GM19328 (cell line): ENCODE results near the gene RPS21.
A peak's percentile ranks its signal among the peaks of the same experiment; 100 is the strongest.

Source experiments
- ATAC-seq: cut with Tn5 transposase; IDR thresholded peaks from one replicate; pipeline ENCODE4 v1.9.1; 2021; ENCODE audit warnings: mild to moderate bottlenecking, moderate library complexity; ENCODE audit not compliant: unreplicated experiment

The RPS21 gene

DNA sequence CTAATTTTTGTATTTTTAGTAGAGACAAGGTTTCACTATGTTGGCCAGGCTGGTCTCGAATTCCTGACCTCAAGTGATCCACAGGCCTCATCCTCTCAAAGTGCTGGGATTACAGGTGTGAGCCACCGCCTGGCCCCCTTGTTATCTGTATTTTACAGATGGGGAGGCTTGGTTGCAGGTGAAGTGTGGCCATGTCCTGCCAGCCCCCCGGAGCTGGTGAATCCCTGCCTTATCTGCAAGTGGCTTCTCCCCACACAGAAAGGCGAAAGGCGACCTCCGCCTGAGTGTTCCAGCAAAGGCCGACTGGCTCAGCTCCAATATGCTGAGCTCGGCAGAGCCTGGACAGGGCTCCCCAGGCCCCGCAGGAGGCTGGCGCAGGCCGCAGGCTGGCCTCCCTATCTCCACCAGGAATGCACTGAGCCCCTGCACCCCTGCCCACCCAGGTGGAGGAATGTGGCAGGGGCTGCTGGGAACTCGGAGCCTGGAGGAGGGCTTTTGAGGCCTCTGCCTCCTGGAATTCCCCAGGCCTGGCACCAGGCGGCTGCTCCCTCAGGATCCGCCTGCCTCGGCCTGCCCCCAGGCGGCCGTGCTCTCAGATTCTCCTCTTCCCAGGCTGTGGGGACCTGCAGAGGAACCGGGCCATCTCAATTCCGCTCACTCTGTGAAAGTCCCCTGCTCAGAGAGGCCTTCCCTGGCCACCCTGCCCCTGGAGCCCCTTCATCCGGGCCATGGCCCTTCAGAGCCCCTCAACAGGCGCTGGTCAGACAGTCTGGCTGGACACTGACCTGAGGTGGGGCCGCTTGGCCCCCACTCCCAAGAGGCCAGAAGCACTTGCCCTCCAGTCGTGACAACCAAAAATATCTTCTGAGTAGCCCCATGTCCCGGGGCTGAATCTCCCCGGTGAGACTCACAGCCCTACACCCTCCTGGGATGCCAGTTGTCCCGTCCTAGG is 10.5 kb upstream of the RPS21 start:
- ATAC-seq = no peak

DNA sequence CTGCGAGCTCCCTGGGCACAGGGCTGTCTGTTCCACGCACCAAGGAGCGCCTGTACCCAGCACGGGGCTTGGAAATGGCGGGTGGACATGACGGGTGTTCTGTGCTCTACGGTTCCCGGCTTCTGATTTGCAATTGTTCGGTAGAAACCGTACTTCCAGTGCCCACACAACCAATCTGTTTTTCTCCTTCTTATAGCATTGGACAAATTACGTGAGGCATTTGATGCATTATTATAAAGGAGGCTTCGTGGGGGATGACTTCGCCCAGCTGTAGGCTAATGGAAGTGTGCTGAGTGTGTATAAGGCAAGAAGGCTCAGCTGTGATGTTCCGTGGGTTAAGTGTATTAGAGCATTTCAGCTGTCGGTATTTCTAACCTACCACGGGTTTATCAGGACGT is 9.8 kb upstream of the RPS21 start:
- ATAC-seq = no peak

DNA sequence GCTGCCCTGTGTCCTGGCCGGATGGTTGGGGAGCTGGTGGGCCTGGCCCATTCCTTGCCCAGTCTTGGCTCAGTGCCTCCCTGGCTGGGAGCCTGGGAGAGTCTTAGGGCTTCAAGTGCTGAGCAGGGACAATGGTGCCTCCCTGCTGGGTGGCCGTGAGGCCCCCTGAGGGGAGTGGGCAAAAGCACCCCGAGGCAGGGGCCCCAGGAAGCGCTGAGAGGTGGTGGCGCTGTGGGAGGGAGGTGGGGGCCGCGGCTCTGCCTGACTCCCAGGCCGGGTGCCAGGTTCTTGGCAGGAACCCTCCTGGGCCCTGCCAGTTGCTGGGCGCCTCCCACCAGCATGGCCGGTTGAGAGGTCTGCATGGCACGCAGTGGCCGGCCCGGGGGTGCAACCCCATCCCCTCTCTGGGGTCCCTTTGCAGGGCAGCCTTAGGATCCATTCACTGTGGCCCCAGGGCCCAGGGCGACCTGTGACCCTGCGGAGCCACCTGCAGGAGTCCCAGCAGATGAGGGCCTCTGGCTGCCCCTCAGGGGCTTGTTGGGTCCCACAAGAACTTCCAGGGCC is 9.2 kb upstream of the RPS21 start:
- ATAC-seq = no peak

DNA sequence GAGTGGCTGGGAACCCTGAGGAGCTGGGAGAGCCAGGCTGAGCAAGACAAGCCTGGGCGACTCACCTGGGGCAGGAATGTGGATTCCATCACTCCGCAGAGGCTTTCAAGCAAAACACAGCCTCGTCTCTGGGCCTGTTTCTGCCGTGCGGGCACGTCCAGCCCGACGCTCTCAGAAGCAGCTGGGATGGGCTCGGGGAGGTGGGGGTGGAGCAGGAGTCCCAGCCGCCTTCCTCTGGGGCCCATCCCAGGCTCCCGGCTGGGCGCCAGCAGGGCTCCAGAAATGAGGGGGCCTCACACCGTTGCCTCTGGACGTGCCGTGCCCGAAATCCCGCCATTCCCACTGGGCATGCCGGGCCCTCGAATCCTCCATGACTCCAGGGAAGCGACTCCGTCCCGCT is 8.7 kb upstream of the RPS21 start:
- ATAC-seq = no peak

DNA sequence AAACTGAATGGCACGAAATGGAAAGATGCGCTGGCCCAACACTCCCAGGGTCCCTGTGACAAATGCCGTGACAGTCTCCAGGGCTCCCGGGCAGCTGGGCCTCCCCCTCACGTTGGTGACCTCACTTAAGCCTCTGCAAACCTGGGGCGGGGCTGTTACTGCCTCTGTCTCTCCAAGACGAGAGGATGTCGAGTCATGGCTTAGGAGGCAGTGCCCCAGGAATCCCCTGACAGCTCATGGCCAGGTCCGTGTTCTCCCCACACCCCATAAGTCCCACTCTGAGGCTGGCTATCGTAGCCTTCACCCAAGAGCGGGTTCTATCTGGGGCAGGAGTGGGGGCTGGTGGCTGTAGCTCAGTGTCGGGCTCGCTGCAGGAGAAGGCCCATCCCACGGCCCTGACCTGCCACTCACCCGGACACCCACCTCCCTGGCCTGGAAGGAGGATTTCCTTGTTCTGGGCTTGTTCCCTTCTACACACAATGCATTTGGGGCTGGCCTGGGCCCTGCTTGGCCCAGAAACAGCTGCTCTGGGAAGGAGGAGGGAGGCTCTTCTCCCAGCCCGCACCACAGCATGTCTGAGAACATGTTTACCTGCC is 5.6 kb upstream of the RPS21 start:
- ATAC-seq = no peak

DNA sequence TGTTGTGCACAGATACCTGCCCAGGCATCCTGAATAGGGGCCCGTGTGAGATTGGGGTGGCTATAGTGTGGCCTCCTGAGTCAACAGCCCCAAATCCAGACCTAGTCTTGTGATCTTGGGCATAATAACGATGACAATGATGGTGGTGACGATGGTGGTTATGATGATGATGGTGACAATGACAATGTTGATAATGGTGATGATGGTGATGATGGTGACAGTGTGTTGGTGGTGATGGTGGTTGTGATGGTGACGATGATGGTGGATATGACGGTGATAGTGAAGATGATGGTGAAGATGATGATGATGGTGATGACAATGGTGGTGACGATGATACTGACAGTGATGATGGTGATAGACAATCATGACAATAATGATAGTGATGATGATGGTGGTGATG is 5.1 kb upstream of the RPS21 start:
- ATAC-seq = no peak

DNA sequence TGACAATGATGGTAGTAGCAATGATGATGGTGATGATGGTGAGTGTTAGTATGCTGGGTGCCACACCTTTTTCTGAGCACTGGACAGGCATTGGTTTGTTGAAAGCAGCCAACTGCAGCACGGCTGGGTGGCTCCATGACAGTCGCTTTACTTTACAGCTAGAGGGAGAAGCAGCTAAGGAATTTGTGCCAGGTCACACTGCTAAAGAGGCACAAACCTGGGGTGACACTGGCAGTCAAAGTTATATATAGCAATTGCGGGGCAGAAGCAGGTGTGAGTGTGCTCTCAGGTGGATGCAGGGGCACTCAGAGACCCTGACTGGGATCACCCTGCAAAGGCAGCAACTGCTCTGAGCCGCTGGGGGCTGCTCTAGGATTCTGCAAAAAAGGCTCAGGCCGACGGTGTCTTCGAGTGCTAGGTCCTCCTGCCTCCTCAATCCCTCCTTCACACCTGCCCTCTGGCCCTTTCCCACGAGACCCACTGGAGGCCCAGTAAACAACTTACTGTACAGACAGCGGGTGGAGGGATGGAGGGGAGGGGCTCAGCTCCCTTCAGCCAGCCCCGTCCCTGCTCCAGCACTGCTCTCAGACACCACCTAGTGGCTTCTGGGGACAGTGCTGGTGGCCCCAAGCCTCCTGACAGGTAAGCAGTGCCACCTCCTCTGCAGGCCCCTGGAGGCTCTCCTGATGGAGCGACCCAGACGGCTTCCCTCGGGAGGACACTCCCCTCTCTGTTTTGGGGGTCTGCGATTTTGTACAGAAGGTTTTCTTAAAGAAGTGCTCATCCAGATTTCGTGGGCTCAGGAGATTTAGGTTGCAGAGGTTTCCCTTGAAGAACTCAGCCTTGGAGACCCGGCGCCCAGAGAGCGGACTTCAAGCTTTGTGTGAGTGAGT is 4.4 kb upstream of the RPS21 start:
- peak; percentile 49 for ATAC-seq

DNA sequence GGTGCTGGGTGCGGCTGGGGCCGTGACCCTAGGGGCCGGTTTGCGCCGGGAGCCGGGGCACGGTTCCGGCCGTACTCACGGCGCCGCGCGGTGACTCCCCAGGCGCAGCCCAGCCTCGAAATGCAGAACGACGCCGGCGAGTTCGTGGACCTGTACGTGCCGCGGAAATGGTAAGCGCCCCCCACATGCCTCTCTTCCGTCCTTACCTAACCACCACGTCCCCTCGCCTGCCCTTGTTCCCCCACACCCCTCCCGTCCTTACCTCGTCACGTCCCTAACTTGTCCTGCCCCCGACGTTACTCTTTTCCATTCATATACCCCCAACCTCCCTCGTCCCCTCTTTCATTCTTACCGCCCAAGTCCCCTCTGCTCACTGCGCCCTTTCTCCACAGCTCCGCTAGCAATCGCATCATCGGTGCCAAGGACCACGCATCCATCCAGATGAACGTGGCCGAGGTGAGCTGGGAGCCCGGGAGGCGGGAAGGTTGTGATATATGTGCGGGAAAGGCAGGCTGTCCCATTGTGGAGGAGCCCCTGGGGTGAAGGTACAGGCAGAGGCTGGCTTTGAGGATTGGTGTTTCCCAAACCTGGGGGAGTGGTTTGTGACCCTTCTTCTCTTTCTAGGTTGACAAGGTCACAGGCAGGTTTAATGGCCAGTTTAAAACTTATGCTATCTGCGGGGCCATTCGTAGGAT is 463 bp downstream of the RPS21 start:
- no peak for ATAC-seq

DNA sequence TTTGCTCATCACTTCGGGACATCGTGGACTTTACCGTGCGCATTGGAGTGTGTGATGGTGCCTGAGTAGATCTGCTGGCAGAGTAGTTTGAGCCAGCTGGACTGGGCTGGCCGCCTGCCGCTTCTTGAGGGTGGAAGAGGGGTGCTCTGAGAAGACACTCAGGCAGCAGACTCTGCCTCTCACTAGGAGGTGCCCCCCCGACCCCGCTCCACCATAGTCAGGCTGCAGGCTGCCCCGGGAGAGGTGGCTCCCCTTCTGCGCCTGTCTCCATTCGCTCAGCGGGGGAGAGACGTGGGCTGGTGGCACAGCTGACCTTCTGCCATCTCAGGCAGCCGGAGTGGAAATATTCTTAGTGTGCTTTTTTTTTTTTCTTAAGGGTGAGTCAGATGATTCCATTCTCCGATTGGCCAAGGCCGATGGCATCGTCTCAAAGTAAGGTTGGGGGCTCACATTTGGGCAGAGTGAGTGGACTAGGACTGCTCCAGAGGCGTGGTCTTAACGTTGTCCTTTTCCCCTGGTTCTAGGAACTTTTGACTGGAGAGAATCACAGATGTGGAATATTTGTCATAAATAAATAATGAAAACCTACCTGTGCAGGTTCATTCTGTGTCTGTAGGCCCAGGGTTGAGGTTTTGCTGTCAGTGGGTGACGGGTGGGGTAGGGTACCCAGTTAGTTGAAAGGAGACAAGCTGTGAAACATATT is 1.2 kb downstream of the RPS21 start:
- ATAC-seq = no peak

DNA sequence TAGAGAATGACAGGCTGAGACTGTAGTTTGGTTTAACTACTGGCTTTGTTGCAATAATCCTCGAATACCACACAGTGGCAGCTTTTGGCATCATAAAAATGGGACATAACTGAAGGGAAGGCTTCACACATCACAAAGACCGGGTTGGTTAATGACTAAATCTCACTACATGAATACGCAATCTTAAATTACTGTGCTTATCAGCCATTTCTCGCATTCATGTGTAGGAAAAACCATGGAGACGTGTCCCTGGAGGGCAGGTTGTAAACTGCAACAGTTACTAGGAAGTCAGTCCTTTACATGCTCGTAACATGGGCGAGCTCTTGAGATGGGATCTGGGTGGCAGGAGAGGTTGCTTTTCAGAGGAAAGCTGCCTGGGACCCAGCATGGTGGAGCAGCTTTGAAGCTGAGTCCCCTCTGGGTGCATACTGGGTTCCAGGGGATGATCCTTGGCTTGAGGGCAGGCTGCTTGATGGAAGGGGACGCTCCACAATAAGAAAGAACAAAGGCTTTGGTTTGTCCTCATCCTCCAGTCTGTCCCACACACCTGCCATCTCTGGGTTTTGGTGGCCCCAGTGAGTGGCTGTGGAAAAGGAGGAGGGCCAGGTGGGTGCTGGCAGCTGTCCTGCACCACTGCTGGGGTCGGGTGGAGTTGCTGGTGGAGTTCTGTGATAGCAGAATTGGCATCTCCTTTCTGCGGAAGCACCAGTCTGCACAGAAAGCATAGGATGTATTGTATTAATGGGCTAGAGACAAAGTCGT is 2.1 kb downstream of the RPS21 start:
- ATAC-seq = no peak

DNA sequence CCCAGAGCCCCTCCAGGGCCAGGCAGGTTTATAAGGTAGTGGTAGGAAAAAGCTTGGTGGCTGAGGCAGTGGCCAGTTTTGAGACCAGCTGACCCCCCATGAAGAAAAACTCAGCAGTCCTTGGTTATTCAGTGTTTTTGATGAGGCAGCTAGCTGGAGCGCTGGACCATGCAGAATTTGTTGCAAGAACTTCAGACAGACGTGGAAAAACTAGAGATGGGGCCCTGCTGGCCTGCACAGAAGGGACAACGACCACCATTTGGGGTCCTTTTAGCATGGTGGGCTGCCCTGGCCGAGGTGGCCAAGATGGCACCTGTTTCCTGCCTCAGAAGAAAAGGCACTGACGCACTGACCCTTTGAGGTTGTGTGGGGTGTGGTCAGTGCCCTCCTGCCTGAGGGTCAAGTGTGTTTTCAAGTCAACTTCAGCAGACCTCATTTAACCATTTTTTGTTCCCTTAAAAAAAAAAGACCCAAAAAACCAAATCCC is 2.7 kb downstream of the RPS21 start:
- no peak for ATAC-seq

DNA sequence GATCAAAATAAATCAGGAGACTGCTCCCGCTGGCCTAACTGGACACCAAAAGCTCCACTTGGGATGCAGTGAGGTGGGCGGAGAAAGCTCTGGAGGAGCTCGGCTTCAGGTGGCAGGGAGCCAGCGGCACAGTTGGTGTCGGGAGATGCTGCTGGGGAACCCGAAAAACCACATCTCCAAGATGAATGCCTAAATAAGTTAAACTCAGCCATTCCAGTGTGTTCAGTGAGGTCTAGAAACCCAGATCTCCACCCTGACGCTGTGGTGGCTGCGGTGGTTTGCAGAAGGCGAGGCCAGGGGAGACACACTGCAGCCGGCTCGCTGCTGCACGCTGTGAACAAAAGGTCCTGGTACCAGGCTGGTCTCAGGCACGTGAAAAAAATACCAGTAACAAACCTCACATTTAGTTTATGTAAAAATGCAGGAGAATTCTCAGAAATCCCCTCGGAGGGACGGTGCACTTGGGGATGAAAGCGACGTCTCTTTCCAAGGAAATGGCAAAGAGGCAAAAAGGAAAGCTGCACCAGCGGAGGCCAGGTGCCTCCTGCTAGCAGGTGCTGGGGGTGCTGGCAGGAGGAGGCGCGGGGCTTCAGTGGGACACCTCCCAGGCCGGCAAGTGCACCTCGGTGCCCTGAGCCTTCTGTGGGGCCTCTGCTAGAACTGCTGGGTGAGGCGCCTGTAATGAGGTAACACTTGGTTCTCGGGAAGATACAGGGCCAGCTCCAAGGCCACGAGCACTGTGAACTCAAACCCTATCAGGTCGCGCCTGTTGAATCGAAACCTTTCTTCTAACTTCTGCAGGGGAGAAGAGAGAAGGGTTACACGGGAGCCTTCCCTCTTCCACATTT is 3.6 kb downstream of the RPS21 start:
- no peak for ATAC-seq

DNA sequence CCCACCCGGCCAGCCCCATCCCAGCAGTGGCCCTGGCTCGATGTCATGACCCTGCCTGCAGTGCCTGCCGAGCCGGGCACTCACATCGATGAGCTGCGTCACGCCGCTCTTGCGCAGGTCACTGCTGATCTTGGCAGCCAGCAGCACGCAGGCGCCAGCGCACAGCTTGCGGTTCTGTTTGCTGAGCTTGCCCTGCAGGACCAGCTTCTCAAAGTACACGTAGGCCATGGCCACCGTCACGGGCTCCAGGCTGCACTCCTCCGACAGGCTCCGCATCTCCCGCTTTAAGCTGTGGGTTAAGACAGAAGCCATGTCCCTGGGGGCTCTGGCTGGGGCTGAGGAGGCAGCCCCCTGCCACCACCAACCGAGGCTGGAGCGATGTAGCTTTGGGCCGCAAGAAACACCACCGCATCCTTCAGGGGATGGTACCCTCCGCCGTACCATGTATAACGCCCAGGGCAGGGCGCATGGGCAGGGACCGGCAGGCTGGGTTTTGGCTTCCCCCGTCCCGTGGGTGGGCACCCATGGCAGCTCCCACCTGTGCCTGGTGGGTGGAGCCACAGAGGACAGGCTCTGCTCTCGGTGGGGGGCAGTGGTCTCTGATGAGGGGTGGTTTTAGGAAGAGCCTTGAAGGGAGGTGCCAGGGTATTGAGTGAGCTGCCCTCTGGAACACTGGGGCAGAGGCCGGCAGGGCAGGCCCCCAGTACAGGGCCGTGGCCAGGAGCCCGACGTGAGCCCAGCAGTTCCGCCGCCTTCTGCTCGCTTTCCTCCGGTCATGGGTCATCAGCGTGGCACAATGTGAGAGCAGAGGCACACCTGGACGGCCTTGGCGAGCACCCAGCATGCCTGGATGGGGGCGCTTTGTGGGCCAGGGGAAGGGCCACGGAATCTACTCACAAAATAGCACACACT is 4.5 kb downstream of the RPS21 start:
- ATAC-seq = no peak

DNA sequence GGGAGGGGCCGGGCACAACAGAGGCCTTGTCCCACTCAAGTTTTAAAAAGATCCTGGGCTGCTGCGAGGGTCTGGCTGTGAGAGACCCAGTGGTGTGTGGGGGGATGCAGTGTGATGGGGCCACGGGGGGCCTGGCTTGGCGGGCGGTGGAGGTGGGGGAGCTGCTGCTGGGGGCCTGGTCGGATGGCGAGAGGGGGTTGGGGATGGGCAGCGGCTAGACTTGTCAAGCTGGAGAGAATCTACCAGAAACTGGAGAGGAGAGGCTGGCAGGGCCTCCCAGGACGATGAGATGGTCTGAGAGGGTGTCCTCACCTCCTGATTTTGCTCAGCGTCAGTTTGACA is 5.1 kb downstream of the RPS21 start:
- no peak for ATAC-seq

DNA sequence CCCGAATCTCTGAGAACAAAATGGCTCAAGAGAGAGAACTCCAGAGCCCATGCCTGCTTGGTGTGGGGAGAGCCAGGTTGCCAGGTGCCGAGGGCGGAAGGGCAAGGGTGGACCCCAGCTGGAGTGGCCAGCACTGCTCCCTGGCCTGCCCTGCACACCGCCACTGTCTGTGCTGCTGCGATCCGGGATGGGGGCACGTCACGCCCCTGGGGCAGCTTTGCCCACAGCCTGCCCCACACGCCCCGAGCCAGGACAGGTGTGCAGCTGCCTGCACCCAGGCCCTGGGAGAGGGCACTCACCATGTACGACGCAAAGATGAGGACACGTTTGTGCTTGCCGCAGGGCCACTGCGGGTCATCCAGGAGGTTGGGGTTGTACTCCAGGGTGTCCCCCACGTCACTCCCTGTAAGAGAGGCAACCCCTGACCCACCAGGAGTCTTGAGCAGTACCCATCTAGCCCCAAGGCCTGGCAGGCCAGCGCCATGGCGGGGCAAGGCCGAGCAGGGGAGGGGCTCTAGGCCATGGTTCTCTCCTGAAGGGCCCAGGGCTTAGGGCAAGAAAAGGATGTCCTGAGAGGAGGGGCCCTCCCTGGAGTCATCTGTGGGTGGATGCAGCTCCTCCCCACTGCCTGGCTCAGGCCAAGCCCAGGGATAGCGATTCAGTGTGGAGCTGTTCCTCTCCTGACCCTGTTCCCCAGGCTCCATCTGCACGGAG is 5.9 kb downstream of the RPS21 start:
- ATAC-seq = no peak

DNA sequence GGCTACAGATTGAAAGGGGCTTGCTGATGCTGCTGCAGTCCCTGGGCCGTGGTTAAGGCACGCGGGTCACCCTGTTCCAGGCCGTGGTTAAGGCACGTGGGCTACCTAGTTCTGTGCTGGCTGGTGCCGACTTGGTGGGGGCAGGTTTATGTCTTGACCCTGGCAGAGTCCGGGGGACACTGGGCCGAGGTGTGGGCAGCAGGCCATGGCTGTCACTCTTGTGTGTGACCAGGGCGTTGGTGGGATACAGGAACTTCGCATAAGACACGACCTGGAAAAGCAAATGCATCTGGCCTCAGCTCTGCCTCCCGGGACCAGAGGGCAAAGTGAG is 6.4 kb downstream of the RPS21 start:
- no peak for ATAC-seq

DNA sequence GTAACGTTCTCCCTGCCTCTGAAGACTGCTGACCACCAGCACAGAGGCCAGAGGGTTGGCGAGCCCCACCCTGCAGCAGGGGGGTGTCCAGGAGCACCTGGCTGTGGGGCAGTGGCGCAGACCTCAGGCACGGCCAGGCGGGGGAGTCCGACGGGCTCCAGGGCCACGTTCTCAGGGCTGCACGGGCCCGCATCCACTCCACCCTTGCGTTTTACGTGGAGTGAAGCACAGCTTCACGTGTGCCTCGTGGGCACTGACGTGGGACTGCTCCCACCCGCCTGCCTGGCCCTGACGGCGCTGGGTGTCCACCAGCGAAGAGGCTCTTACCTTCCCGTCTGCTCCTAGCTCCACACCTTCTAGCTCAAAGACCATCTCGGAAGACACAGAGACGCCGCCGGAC is 6.9 kb downstream of the RPS21 start:
- no peak for ATAC-seq
